ENCODE data around the gene NDUFB8. TPM values are rescaled to one million over a fixed set of nuclear protein-coding genes. Genes with fewer than 3 reads are reported as not detected.
"Not testable (repeated sequence)": the region's sequence is repeated elsewhere in the genome, so short reads cannot be mapped to it uniquely, and the experiment has no call there.

Gene NDUFB8
- total RNA-seq (2021) (293 and 297 TPM in 2 replicates), Bru-seq, nascent RNA (percentile 94 among the genes with signal in this experiment), BruChase-seq, experiment 1, labeled RNA remaining after a 2-hour chase (percentile 92 among the genes with signal in this experiment), BruChase-seq, experiment 2, labeled RNA remaining after a 6-hour chase (percentile 94 among the genes with signal in this experiment)
- long read RNA-seq, transcript NDUFB8-205 (4 exons, 829 nt): minor isoform, 14 of 497 reads
- long read RNA-seq, transcript NDUFB8-201 (5 exons, 671 nt): major isoform, 448 of 497 reads
- long read RNA-seq, transcript NDUFB8-203 (5 exons, 713 nt): minor isoform, 12 of 497 reads
- long read RNA-seq, partial matches to known transcripts: 10 of 497 reads
- long read RNA-seq, other reads (novel, unspliced or antisense): 7 of 497 reads

- Histone ChIP-seq H3K27me3 (replicated peaks; ENCODE audit: insufficient read depth, low read depth, low read length, poor library complexity) (no peaks in the 10 kb centered on the region), H3K4me3 (ENCODE audit: low read depth, low read length, poor library complexity, severe bottlenecking) (peak within 1 kb of the TSS; percentile 76), H3K36me3 (ENCODE audit: insufficient read depth, low read length, poor library complexity, severe bottlenecking) (peaks cover 26% of the 10 kb centered on the region), H3K27ac (ENCODE audit: low read depth, low read length, poor library complexity, severe bottlenecking) (peak within 1 kb of the TSS; percentile 80), H3K9me3 (ENCODE audit: low read depth, low read length, poor library complexity, severe bottlenecking) (no peaks in the 10 kb centered on the region), H3K4me1 (ENCODE audit: insufficient read depth, low read length, poor library complexity, severe bottlenecking) (peaks cover 7% of the 10 kb centered on the region)
- CTCF ChIA-PET: no interaction called here
- DNase-seq (ENCODE audit: low spot score): peak; percentile 92
- intact Hi-C loops (cut with micrococcal nuclease; ENCODE audit: unreplicated experiment): no loop called here
- BruUV-seq (replicated peaks): no TSS peak
- POLR2A ChIA-PET (ENCODE audit: low non-redundant PET): no interaction called here
- TF ChIP-seq EZH2 (IDR thresholded peaks at IDR 0.05; ENCODE audit: borderline replicate concordance, low read depth, low read length, poor library complexity, severe bottlenecking): no peak
- no peak for TF ChIP-seq CTCF (conservative IDR thresholded peaks at IDR 0.05; ENCODE audit: low read depth, low read length)
Observed at GRCh38 chr10:100529475-100530298, at the start of gene NDUFB8. Gene NDUFB8 (minus strand): TSS chr10:100529871. CDS start chr10:100529851, 20 bp downstream.

- no peak for DNase-seq (ENCODE audit: low spot score)
- Histone ChIP-seq H3K27me3 (replicated peaks; ENCODE audit: insufficient read depth, low read depth, low read length, poor library complexity) (peaks cover 15% of the 10 kb centered on the region), H3K9me3 (ENCODE audit: low read depth, low read length, poor library complexity, severe bottlenecking) (no peaks in the 10 kb centered on the region), H3K4me1 (ENCODE audit: insufficient read depth, low read length, poor library complexity, severe bottlenecking) (no peaks in the 10 kb centered on the region), H3K36me3 (ENCODE audit: insufficient read depth, low read length, poor library complexity, severe bottlenecking) (no peaks in the 10 kb centered on the region), H3K4me3 (ENCODE audit: low read depth, low read length, poor library complexity, severe bottlenecking) (no peak overlapping the region), H3K27ac (ENCODE audit: low read depth, low read length, poor library complexity, severe bottlenecking) (no peak overlapping the region)
- CTCF ChIA-PET: no interaction called here
- POLR2A ChIA-PET (ENCODE audit: low non-redundant PET): interaction anchor here (0.6 kb wide), 1 partner anchor 165 kb away, joined by 6 read pairs; no protein-coding TSS in a partner anchor
- no TSS peak for BruUV-seq (replicated peaks)
- no peak for TF ChIP-seq CTCF (conservative IDR thresholded peaks at IDR 0.05; ENCODE audit: low read depth, low read length)
- TF ChIP-seq EZH2 (IDR thresholded peaks at IDR 0.05; ENCODE audit: borderline replicate concordance, low read depth, low read length, poor library complexity, severe bottlenecking): no peak
- intact Hi-C loops (cut with micrococcal nuclease; ENCODE audit: unreplicated experiment): no loop called here
Observed at GRCh38 chr10:100576282-100576635, 46.6 kb upstream of the NDUFB8 start.

GRCh38 chr10:100575585-100576281 is 46.1 kb upstream of the NDUFB8 start:
- peaks cover 15% of the 10 kb centered on the region for H3K27me3 ChIP-seq (replicated peaks; ENCODE audit: insufficient read depth, low read depth, low read length, poor library complexity)
- ChIA-PET POLR2A (ENCODE audit: low non-redundant PET) (interaction anchor here (0.6 kb wide), 1 partner anchor 166 kb away, joined by 6 read pairs; no protein-coding TSS in a partner anchor), CTCF (no interaction called here)
- TF ChIP-seq EZH2 (IDR thresholded peaks at IDR 0.05; ENCODE audit: borderline replicate concordance, low read depth, low read length, poor library complexity, severe bottlenecking) (no peak), CTCF (conservative IDR thresholded peaks at IDR 0.05; ENCODE audit: low read depth, low read length) (no peak)
- no peak overlapping the region for H3K27ac ChIP-seq (ENCODE audit: low read depth, low read length, poor library complexity, severe bottlenecking)
- H3K9me3 ChIP-seq (ENCODE audit: low read depth, low read length, poor library complexity, severe bottlenecking): no peaks in the 10 kb centered on the region
- no peak for DNase-seq (ENCODE audit: low spot score)
- no peak overlapping the region for H3K4me3 ChIP-seq (ENCODE audit: low read depth, low read length, poor library complexity, severe bottlenecking)
- no peaks in the 10 kb centered on the region for H3K36me3 ChIP-seq (ENCODE audit: insufficient read depth, low read length, poor library complexity, severe bottlenecking)
- intact Hi-C loops (cut with micrococcal nuclease; ENCODE audit: unreplicated experiment): no loop called here
- BruUV-seq (replicated peaks): no TSS peak
- no peaks in the 10 kb centered on the region for H3K4me1 ChIP-seq (ENCODE audit: insufficient read depth, low read length, poor library complexity, severe bottlenecking)

GRCh38 chr10:100575146-100575545 is 45.5 kb upstream of the NDUFB8 start:
- BruUV-seq (replicated peaks); POLR2A ChIA-PET (ENCODE audit: low non-redundant PET); H3K4me1 ChIP-seq (ENCODE audit: insufficient read depth, low read length, poor library complexity, severe bottlenecking); H3K9me3 ChIP-seq (ENCODE audit: low read depth, low read length, poor library complexity, severe bottlenecking); intact Hi-C loops (cut with micrococcal nuclease; ENCODE audit: unreplicated experiment); DNase-seq (ENCODE audit: low spot score); H3K36me3 ChIP-seq (ENCODE audit: insufficient read depth, low read length, poor library complexity, severe bottlenecking); CTCF ChIA-PET; H3K27ac ChIP-seq (ENCODE audit: low read depth, low read length, poor library complexity, severe bottlenecking); H3K4me3 ChIP-seq (ENCODE audit: low read depth, low read length, poor library complexity, severe bottlenecking): not testable (repeated sequence)
- peaks cover 15% of the 10 kb centered on the region for H3K27me3 ChIP-seq (replicated peaks; ENCODE audit: insufficient read depth, low read depth, low read length, poor library complexity)
